ENCODE data around the gene PTPRD. TPM values are rescaled to one million over a fixed set of nuclear protein-coding genes. Genes with fewer than 3 reads are reported as not detected.

Gene PTPRD
- polyA plus RNA-seq, 4 donors, result 91.3 to 115 (median 106) TPM

- no peak for DNase-seq (ENCODE audit: low read depth in 4 of 4, low spot score in 2 of 4)
These were observed 1366.1 kb downstream of the PTPRD start for GRCh38 chr9:9246726-9247125.

GRCh38 chr9:9231946-9232345 lies 1380.9 kb downstream of the PTPRD start:
- DNase-seq (ENCODE audit: low read depth in 4 of 4, low spot score in 2 of 4), result no peak

GRCh38 chr9:9229269-9229668 lies 1383.5 kb downstream of the PTPRD start:
- DNase-seq (ENCODE audit: low read depth in 4 of 4, low spot score in 2 of 4), result no peak

- DNase-seq (ENCODE audit: low read depth in 4 of 4, low spot score in 2 of 4), result no peak
These were observed 1389.6 kb downstream of the PTPRD start for GRCh38 chr9:9223175-9223574.

- no peak for DNase-seq (ENCODE audit: low read depth in 4 of 4, low spot score in 2 of 4)
These were observed 1390.1 kb downstream of the PTPRD start for GRCh38 chr9:9222730-9223129.

GRCh38 chr9:9216934-9217333 lies 1395.9 kb downstream of the PTPRD start:
- no peak for DNase-seq (ENCODE audit: low read depth in 4 of 4, low spot score in 2 of 4)

GRCh38 chr9:9215050-9215449 lies 1397.8 kb downstream of the PTPRD start:
- no peak for DNase-seq (ENCODE audit: low read depth in 4 of 4, low spot score in 2 of 4)

- DNase-seq (ENCODE audit: low read depth in 4 of 4, low spot score in 2 of 4), result no peak
These were observed 1398.7 kb downstream of the PTPRD start for GRCh38 chr9:9214066-9214465.

GRCh38 chr9:9212963-9213362 lies 1399.8 kb downstream of the PTPRD start:
- DNase-seq (ENCODE audit: low read depth in 4 of 4, low spot score in 2 of 4), result no peak

GRCh38 chr9:9202276-9202675 lies 1410.5 kb downstream of the PTPRD start:
- DNase-seq (ENCODE audit: low read depth in 4 of 4, low spot score in 2 of 4), result peak in 2 of 4 donors; percentile 16 to 19

GRCh38 chr9:9186086-9186485 lies 1426.7 kb downstream of the PTPRD start:
- no peak for DNase-seq (ENCODE audit: low read depth in 4 of 4, low spot score in 2 of 4)

GRCh38 chr9:9182431-9182830 lies 1430.4 kb downstream of the PTPRD start:
- DNase-seq (ENCODE audit: low read depth in 4 of 4, low spot score in 2 of 4), result no peak

- DNase-seq (ENCODE audit: low read depth in 4 of 4, low spot score in 2 of 4), result no peak
These were observed 1435.7 kb downstream of the PTPRD start for GRCh38 chr9:9177081-9177480.

GRCh38 chr9:9174358-9174757 lies 1438.4 kb downstream of the PTPRD start:
- no peak for DNase-seq (ENCODE audit: low read depth in 4 of 4, low spot score in 2 of 4)

- DNase-seq (ENCODE audit: low read depth in 4 of 4, low spot score in 2 of 4), result no peak
These were observed 1439.5 kb downstream of the PTPRD start for GRCh38 chr9:9173264-9173663.

- DNase-seq (ENCODE audit: low read depth in 4 of 4, low spot score in 2 of 4), result no peak
These were observed 1442.2 kb downstream of the PTPRD start for GRCh38 chr9:9170439-9171134.

- no peak for DNase-seq (ENCODE audit: low read depth in 4 of 4, low spot score in 2 of 4)
These were observed 1470.8 kb downstream of the PTPRD start for GRCh38 chr9:9142001-9142400.

- no peak for DNase-seq (ENCODE audit: low read depth in 4 of 4, low spot score in 2 of 4)
These were observed 1479.3 kb downstream of the PTPRD start for GRCh38 chr9:9133526-9133925.

GRCh38 chr9:9124616-9125015 lies 1488.2 kb downstream of the PTPRD start:
- DNase-seq (ENCODE audit: low read depth in 4 of 4, low spot score in 2 of 4), result no peak

- DNase-seq (ENCODE audit: low read depth in 4 of 4, low spot score in 2 of 4), result no peak
These were observed 1490.4 kb downstream of the PTPRD start for GRCh38 chr9:9122230-9122875.

- DNase-seq (ENCODE audit: low read depth in 4 of 4, low spot score in 2 of 4), result no peak
These were observed 1494.9 kb downstream of the PTPRD start for GRCh38 chr9:9117866-9118265.

GRCh38 chr9:9112001-9112720 lies 1500.6 kb downstream of the PTPRD start:
- DNase-seq (ENCODE audit: low read depth in 4 of 4, low spot score in 2 of 4), result no peak
